ENCODE data around the gene NUF2. TPM values are rescaled to one million over a fixed set of nuclear protein-coding genes. Genes with fewer than 3 reads are reported as not detected.

NUF2 gene
- total and polyA plus RNA-seq, 2 donors from 2014 or later = 0.28 to 1.2 TPM

GRCh38 chr1:163361123-163361934, 39.6 kb downstream of the NUF2 start:
- Histone ChIP-seq H3K4me1 (ENCODE audit: control insufficient read depth in 2 of 3, insufficient read depth in 2 of 3, low read depth in 1 of 3, low read length in 3 of 3) (no peaks in the 10 kb centered on the region), H3K36me3 (ENCODE audit: control insufficient read depth in 2 of 3, insufficient read depth in 3 of 3, low read length in 3 of 3) (no peaks in the 10 kb centered on the region), H3K27me3 (ENCODE audit: control insufficient read depth, insufficient read depth, low read length) (no peaks in the 10 kb centered on the region), H3K27ac (ENCODE audit: low read depth in 2 of 2, low read length in 2 of 2) (no peak overlapping the region), H3K4me3 (ENCODE audit: low read length in 3 of 3) (no peak overlapping the region), H3K9ac (ENCODE audit: low read length in 3 of 3) (no peak overlapping the region), H3K9me3 (ENCODE audit: control insufficient read depth in 2 of 3, insufficient read depth in 1 of 3, low read length in 3 of 3) (no peaks in the 10 kb centered on the region)
- TF ChIP-seq CTCF (IDR thresholded peaks at IDR 0.05; ENCODE audit: borderline replicate concordance, extremely low read depth, insufficient read depth) = peak; percentile 36
- peak; percentile 17 for FAIRE-seq
- intact Hi-C loops (cut with DNase I) = no loop called here
- peak in 3 of 5 donors; percentile 18 to 72 (median 56) for DNase-seq

GRCh38 chr1:163365186-163365585, 43.4 kb downstream of the NUF2 start:
- no peak for DNase-seq

GRCh38 chr1:163366555-163366954, 44.8 kb downstream of the NUF2 start:
- intact Hi-C loops (cut with DNase I) = no loop called here
- FAIRE-seq (no peak), DNase-seq (no peak)
- no peaks in the 10 kb centered on the region for H3K9me3 ChIP-seq (ENCODE audit: control insufficient read depth in 2 of 3, insufficient read depth in 1 of 3, low read length in 3 of 3)
- no peak overlapping the region for H3K27ac ChIP-seq (ENCODE audit: low read depth in 2 of 2, low read length in 2 of 2)
- H3K4me3 ChIP-seq (ENCODE audit: low read length in 3 of 3) = no peak overlapping the region
- no peaks in the 10 kb centered on the region for H3K36me3 ChIP-seq (ENCODE audit: control insufficient read depth in 2 of 3, insufficient read depth in 3 of 3, low read length in 3 of 3)
- H3K4me1 ChIP-seq (ENCODE audit: control insufficient read depth in 2 of 3, insufficient read depth in 2 of 3, low read depth in 1 of 3, low read length in 3 of 3) = no peaks in the 10 kb centered on the region
- no peak overlapping the region for H3K9ac ChIP-seq (ENCODE audit: low read length in 3 of 3)
- no peak for TF ChIP-seq CTCF (IDR thresholded peaks at IDR 0.05; ENCODE audit: borderline replicate concordance, extremely low read depth, insufficient read depth)
- no peaks in the 10 kb centered on the region for H3K27me3 ChIP-seq (ENCODE audit: control insufficient read depth, insufficient read depth, low read length)

More at GRCh38 chr1:163365186-163365585, 43.4 kb downstream of the NUF2 start:
- no peak for FAIRE-seq
- no peaks in the 10 kb centered on the region for H3K27me3 ChIP-seq (ENCODE audit: control insufficient read depth, insufficient read depth, low read length)
- no peaks in the 10 kb centered on the region for H3K36me3 ChIP-seq (ENCODE audit: control insufficient read depth in 2 of 3, insufficient read depth in 3 of 3, low read length in 3 of 3)
- H3K4me1 ChIP-seq (ENCODE audit: control insufficient read depth in 2 of 3, insufficient read depth in 2 of 3, low read depth in 1 of 3, low read length in 3 of 3) = no peaks in the 10 kb centered on the region
- no peak for TF ChIP-seq CTCF (IDR thresholded peaks at IDR 0.05; ENCODE audit: borderline replicate concordance, extremely low read depth, insufficient read depth)
- H3K9me3 ChIP-seq (ENCODE audit: control insufficient read depth in 2 of 3, insufficient read depth in 1 of 3, low read length in 3 of 3) = no peaks in the 10 kb centered on the region
- H3K27ac ChIP-seq (ENCODE audit: low read depth in 2 of 2, low read length in 2 of 2) = no peak overlapping the region
- intact Hi-C loops (cut with DNase I) = no loop called here
- H3K4me3 ChIP-seq (ENCODE audit: low read length in 3 of 3) = no peak overlapping the region
- no peak overlapping the region for H3K9ac ChIP-seq (ENCODE audit: low read length in 3 of 3)

All from kidney (tissue), 14 donors.